Measurements from ENCODE around the gene NECTIN2.

GRCh38 chr19:44886141-44886540, 40.0 kb downstream of the NECTIN2 start:
- no peak for TF ChIP-seq CTCF (IDR thresholded peaks at IDR 0.05)
- no peak for TF ChIP-seq POLR2A (IDR thresholded peaks at IDR 0.05; ENCODE audit: low read length)
- no peak for TF ChIP-seq PBX3 (IDR thresholded peaks at IDR 0.05)
- TF ChIP-seq MYC (IDR thresholded peaks at IDR 0.05; ENCODE audit: borderline replicate concordance, low read length) = no peak
- TF ChIP-seq KDM1A (IDR thresholded peaks at IDR 0.05; ENCODE audit: low read depth) = no peak
- TF ChIP-seq RFX5 (IDR thresholded peaks at IDR 0.05) = no peak
- no peak for TF ChIP-seq MAX (IDR thresholded peaks at IDR 0.05)
- TF ChIP-seq CBX2 (IDR thresholded peaks at IDR 0.05; ENCODE audit: borderline replicate concordance, low read depth) = no peak
- TF ChIP-seq POLR2AphosphoS2 (conservative IDR thresholded peaks at IDR 0.05; ENCODE audit: low read length) = no peak
